ENCODE results near the gene IQCF5.
"Not testable (repeated sequence)": the region's sequence is repeated elsewhere in the genome, so short reads cannot be mapped to it uniquely, and the experiment has no call there.

IQCF5 gene

DNA sequence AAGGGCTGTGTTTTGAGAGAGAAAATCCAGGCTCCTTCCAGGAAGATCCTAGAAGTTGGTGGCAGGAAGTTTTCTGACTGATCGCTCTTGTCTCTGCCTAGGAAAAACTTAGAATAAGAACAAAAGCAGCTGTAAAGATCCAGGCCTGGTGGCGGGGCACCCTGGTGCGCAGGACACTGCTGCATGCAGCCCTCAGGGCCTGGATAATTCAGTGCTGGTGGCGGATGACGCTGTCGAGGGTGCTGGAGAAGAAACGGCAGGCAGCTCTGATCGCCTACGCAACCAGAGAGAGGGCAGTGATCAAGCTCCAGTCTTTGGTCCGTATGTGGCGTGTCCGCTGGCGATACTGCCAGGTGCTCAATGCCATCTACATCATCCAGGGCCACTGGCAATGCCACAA is 12.5 kb downstream of the IQCF5 start:
- no peak for DNase-seq

DNA sequence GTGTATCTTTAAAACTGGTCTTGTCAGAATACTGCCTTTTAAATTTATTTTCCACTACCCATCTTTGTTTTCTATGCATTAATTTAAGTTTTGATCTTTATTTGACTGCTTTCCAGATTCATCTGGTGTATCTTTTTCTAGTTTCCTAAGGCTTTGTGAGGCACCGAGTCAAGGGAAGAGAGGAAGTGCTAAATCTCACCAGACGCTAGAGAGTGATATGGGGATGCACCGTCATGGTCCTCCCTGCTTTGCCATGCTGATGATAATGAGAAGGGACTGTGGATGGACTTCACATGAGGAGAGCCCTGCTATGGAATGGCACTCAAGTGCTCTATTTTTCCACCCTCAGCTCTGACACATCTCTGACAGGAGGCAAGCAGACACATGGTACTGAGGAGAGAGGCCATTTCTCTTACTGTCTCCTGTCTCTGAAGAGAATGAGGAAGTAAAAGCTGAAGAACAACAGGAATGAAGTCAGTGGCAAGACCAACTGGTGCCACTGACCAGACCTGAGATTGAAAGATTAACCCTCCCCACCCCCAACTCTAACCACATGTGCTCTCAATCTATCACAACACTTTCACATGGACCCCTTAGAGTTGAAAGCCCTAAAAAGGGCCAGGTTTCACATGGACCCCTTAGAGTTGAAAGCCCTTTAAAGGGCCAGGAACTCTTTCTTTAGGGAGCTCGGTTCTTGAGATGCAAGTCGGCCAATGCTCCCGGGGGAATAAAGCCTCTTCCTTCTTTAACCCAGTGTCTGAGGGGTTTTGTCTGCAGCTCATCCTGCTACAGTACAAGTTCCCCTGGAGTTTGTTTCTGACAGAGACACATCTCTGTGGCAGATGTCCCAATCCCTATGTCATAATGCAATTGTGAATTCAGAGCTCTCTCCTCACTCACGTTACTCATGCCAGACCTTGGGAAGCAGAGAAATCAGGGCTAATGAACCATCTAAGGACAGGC is 14.4 kb downstream of the IQCF5 start, which contains the start of gene IQCF2:
Gene IQCF2, plus strand, starts transcription at position 913 of the 963 bp plus-strand sequence. CDS start 52 bp downstream, outside the sequence.
- no peak for DNase-seq

DNA sequence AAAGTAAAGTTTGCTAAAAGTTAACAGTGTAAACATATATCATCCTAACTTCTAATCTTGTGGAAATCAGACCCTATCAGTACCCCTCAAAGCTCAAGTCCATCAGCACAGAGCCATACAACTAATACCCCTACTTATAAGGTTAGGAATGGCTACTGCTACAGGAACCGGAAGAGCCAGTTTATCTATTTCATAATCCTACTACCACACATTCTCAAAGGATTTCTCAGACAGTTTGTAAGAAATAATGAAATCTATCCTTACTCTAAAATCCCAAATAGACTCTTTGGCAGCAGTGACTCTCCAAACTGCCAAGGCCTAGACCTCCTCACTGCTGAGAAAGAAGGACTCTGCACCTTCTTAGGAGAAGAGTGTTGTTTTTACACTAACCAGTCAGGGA is 20.0 kb downstream of the IQCF5 start:
- DNase-seq: not testable (repeated sequence)

DNA sequence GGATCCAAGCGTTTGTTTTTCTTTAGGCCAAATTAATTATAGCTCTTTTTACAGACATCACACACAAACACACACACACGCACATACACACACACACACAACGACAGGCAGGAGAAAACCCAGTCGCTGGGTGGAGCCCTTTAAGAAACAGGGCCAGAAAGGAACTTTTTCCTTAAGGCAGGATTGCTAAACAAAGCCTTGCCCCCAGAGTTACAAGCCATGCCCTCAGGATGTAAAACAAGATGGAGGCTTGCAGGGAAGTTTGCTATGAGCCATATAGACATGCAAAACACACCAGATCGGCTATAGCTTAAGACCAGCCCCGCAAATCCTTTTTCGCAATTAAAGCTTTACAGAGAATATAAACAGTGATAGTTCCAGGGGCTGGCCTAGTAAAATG is 30.3 kb downstream of the IQCF5 start:
- DNase-seq: no peak

DNA sequence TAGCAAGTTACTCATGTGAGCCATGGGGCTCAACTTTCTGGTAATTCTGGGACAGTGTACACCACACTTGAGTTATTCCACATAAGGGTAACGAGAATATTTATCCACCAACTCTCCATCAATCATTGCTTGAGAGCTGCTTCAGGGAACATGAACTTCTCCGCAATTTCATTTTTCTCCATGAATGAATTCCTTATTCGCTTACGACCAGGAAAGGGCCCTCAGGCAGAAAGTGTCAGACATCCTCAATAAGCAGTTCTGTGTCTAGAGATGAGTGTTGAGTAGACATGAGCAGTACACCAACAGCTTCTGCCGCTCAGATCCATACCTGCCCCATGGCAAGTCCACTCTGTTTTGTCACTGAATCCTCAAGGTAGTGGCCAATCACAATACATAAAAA is 38.8 kb downstream of the IQCF5 start:
- DNase-seq: no peak

DNA sequence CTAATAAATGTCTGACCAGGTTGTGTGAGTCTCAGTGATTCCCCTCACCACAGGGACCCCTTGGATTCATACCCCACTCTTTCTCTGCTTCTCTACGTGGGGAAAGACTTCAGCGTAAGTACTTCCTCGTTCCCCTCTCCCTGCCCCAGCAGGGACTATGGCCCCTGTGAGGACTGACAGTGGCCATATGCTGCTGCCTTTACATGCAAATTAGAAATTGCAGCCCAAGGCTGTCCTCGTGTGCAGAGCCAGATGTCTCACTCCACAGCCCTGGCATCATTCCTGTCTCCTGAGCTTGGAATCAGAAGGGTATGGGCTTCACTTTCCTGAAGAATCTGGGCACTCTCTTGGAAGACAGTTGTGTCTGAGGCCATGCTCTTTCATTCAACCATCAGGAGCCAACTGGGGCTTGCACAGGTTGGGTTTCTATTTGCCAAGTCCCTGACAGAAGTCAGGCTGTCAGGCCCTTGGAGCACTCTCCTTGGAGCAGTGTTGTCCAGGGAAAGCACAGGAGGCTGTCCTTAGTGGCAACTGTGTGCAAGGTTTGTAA is 44.5 kb downstream of the IQCF5 start:
- no peak for DNase-seq

DNA sequence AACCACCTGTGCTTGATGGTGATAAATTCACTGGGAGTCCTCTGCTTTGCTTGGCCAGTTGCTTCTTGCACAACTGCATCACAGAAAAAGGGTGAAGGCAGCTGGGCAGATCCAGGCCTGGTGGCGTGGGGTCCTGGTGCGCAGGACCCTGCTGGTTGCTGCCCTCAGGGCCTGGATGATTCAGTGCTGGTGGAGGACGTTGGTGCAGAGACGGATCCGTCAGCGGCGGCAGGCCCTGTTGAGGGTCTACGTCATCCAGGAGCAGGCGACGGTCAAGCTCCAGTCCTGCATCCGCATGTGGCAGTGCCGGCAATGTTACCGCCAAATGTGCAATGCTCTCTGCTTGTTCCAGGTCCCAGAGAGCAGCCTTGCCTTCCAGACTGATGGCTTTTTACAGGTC is 45.1 kb downstream of the IQCF5 start:
- no peak for DNase-seq

DNA sequence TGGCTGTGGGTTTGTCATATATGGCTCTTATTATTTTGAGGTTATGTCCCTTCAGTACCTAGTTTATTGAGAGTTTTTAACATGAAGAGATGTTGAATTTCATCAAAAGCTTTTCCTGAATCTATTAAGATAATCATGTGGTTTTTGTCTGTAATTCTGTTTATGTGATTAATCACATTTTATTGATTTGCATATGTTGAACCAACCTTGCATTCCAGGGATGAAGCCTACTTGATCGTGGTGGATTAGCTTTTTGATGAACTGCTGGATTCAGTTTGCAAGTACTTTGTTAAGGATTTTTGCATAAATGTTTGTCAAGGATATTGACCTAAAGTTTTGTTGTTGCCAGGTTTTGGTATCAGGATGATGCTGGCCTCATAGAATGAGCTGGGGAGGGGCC is 47.1 kb downstream of the IQCF5 start:
- no peak for DNase-seq
